HCT116 (cell line): ENCODE measurements around the gene FBXL14. TPM values are rescaled to one million over a fixed set of nuclear protein-coding genes. Genes with fewer than 3 reads are reported as not detected.

Experiments used
- ATAC-seq: fragments of 200-7000 bp; cut with Tn5 transposase; 2 replicates; pipeline ENCODE4 v1.9.1; 2020; ENCODE audit warnings: mild to moderate bottlenecking, moderate library complexity
- BruUV-seq: library from RNA; stranded (reverse); fragments of 400-500 nt; replicated peaks from 2 replicates; lab custom pipeline; 2021; lab: Mats Ljungman, UMichigan
- CTCF ChIA-PET: fragments of 300-600 bp; sonication (Branson Sonifier 250); formaldehyde crosslinking; loops from one replicate; lab custom pipeline; 2021; ENCODE audit warnings: antibody characterized with exemption; lab: Charles Lee
- POLR2A ChIA-PET: fragments of 300-600, 350-600 bp; sonication (Branson Sonifier 250); formaldehyde crosslinking; loops from one replicate; lab custom pipeline; 2021; ENCODE audit warnings: antibody characterized with exemption; lab: Charles Lee
- RAD21 ChIA-PET, 2 experiments: fragments of 300-600 bp; sonication (Branson Sonifier 250); formaldehyde crosslinking; loops; one replicate each; lab custom pipeline; 2023; ENCODE audit warnings: low total read pairs in 2 of 2; ENCODE audit not compliant: uncharacterized antibody in 2 of 2, unreplicated experiment in 2 of 2, low non-redundant PET in 1 of 2; lab: Charles Lee
- DNase-seq: peaks from one replicate; pipeline ENCODE4 v3.0.0-alpha.2; 2010; ENCODE audit warnings: low read depth, low spot score
- H2AFZ ChIP-seq: fragments of 200-600 bp; shearing (Covaris generic), sonication (generic); 2 replicates; pipeline ENCODE4 v1.6.1; 2017; ENCODE audit warnings: low read depth, mixed run types, mixed read lengths, antibody characterized with exemption, low read length; ENCODE audit not compliant: poor library complexity, severe bottlenecking
- H3K27ac ChIP-seq: 2 replicates; pipeline ENCODE4 v1.5.1; 2012; ENCODE audit warnings: low read depth, low read length
- H3K27me3 ChIP-seq: fragments of 200-600 bp; sonication (generic); 2 replicates; pipeline ENCODE4 v1.6.1; 2016; ENCODE audit warnings: mixed run types, low read length, mixed read lengths; ENCODE audit not compliant: insufficient read depth
- H3K36me3 ChIP-seq, 2 experiments: fragments of 200-500 bp in 1 of 2; fragments of 200-600 bp in 1 of 2; sonication (Bioruptor generic) in 1 of 2; sonication (generic) in 1 of 2; 2 replicates each; pipeline versions ENCODE4 v1.5.1 to v1.6.1; 2014 to 2016; ENCODE audit warnings: low read length in 2 of 2, inconsistent platforms in 1 of 2, mixed read lengths in 1 of 2, mixed run types in 1 of 2; ENCODE audit not compliant: insufficient read depth in 2 of 2, control insufficient read depth in 1 of 2
- H3K4me1 ChIP-seq, 2 experiments: fragments of 200-600 bp in 1 of 2; sonication (generic) in 1 of 2; 2 replicates each; pipeline versions ENCODE4 v1.5.1 to v1.6.1; 2012 to 2017; ENCODE audit warnings: low read length in 2 of 2, inconsistent platforms in 1 of 2, mild to moderate bottlenecking in 1 of 2, mixed read lengths in 1 of 2, mixed run types in 1 of 2, moderate library complexity in 1 of 2; ENCODE audit not compliant: insufficient read depth in 2 of 2, control insufficient read depth in 1 of 2
- H3K4me2 ChIP-seq: fragments of 200-600 bp; sonication (generic); 2 replicates; pipeline ENCODE4 v1.6.1; 2017; ENCODE audit warnings: mixed run types, low read length, mixed read lengths
- H3K4me3 ChIP-seq, 2 experiments: fragments of 200-600 bp in 1 of 2; sonication (generic) in 1 of 2; replicated peaks in 1 of 2; 2 replicates each; pipeline ENCODE4 v1.5.1; 2011 to 2016; ENCODE audit warnings: low read length in 2 of 2, control low read depth in 1 of 2, low read depth in 1 of 2, mild to moderate bottlenecking in 1 of 2, mixed read lengths in 1 of 2, mixed run types in 1 of 2
- H3K79me2 ChIP-seq: fragments of 200-600 bp; sonication (generic); 2 replicates; pipeline ENCODE4 v1.6.1; 2017; ENCODE audit warnings: mild to moderate bottlenecking, mixed run types, low read length, moderate library complexity, mixed read lengths; ENCODE audit not compliant: insufficient read depth
- H3K9ac ChIP-seq: fragments of 200-600 bp; sonication (generic); 2 replicates; pipeline ENCODE4 v1.6.1; 2016; ENCODE audit warnings: low read length, mixed read lengths
- H3K9me2 ChIP-seq: fragments of 200-600 bp; sonication (generic), shearing (Covaris generic); 2 replicates; pipeline ENCODE4 v1.6.1; 2017; ENCODE audit warnings: mixed run types, mild to moderate bottlenecking, moderate library complexity; ENCODE audit not compliant: insufficient read depth
- H3K9me3 ChIP-seq, 2 experiments: fragments of 200-500 bp in 1 of 2; fragments of 200-600 bp in 1 of 2; sonication (Bioruptor generic) in 1 of 2; sonication (generic) in 1 of 2; 2 replicates each; pipeline ENCODE4 v1.6.1; 2014 to 2017; ENCODE audit warnings: low read length in 2 of 2, mixed read lengths in 2 of 2, inconsistent platforms in 1 of 2, low read depth in 1 of 2, mild to moderate bottlenecking in 1 of 2, mixed run types in 1 of 2, moderate library complexity in 1 of 2; ENCODE audit not compliant: control insufficient read depth in 1 of 2, insufficient read depth in 1 of 2
- H4K20me1 ChIP-seq: fragments of 200-600 bp; sonication (generic), shearing (Covaris generic); 2 replicates; pipeline ENCODE4 v1.6.1; 2017; ENCODE audit warnings: mixed run types, mild to moderate bottlenecking, moderate library complexity; ENCODE audit not compliant: insufficient read depth
- CBX3 ChIP-seq: IDR thresholded peaks from 2 replicates; pipeline ENCODE4 v1.6.1; 2012; ENCODE audit warnings: low read depth
- CEBPB ChIP-seq: IDR thresholded peaks from 2 replicates; pipeline ENCODE4 v1.6.1; 2012; ENCODE audit warnings: low read depth
- EGR1 ChIP-seq: IDR thresholded peaks from 2 replicates; pipeline ENCODE4 v1.6.1; 2012; ENCODE audit warnings: low read depth
- ELF1 ChIP-seq: IDR thresholded peaks from 2 replicates; pipeline ENCODE4 v1.6.1; 2012; ENCODE audit warnings: low read depth, borderline replicate concordance
- EZH2 ChIP-seq: fragments of 200-600 bp; sonication (generic); IDR thresholded peaks from 2 replicates; pipeline ENCODE4 v1.6.1; 2017; ENCODE audit warnings: antibody characterized with exemption, mixed run types
- FOSL1 ChIP-seq: IDR thresholded peaks from 2 replicates; pipeline ENCODE4 v1.6.1; 2012; ENCODE audit warnings: low read depth
- JUND ChIP-seq: IDR thresholded peaks from 2 replicates; pipeline ENCODE4 v1.6.1; 2012
- POLR2A ChIP-seq: IDR thresholded peaks from 2 replicates; pipeline ENCODE4 v1.7.0; 2011; ENCODE audit warnings: borderline replicate concordance; ENCODE audit not compliant: insufficient read depth, insufficient read length; ENCODE audit errors: extremely low read depth
- RAD21 ChIP-seq: IDR thresholded peaks from 2 replicates; pipeline ENCODE4 v1.6.1; 2012; ENCODE audit warnings: low read depth, mild to moderate bottlenecking
- SIN3A ChIP-seq: IDR thresholded peaks from 2 replicates; pipeline ENCODE4 v1.6.1; 2012; ENCODE audit warnings: low read depth
- SP1 ChIP-seq: IDR thresholded peaks from 2 replicates; pipeline ENCODE4 v1.6.1; 2012; ENCODE audit warnings: low read depth
- SRF ChIP-seq: IDR thresholded peaks from 2 replicates; pipeline ENCODE4 v1.6.1; 2012; ENCODE audit warnings: low read depth
- TCF7L2 ChIP-seq: IDR thresholded peaks from 2 replicates; pipeline ENCODE4 v1.7.0; 2011; ENCODE audit warnings: borderline replicate concordance, inconsistent platforms; ENCODE audit not compliant: insufficient read depth, insufficient read length; ENCODE audit errors: extremely low read depth
- YY1 ChIP-seq: IDR thresholded peaks from 2 replicates; pipeline ENCODE4 v1.6.1; 2011; ENCODE audit warnings: low read length, low read depth, moderate library complexity, mild to moderate bottlenecking; ENCODE audit not compliant: insufficient replicate concordance; ENCODE audit errors: extremely low read depth
- ZFX ChIP-seq: fragments of 450-650 bp; IDR thresholded peaks from 2 replicates; pipeline ENCODE4 v1.6.1; 2017
- ZNF274 ChIP-seq: fragments of 200-500 bp; sonication (Bioruptor generic); IDR thresholded peaks from 2 replicates; pipeline ENCODE4 v1.6.1; 2014; ENCODE audit warnings: mild to moderate bottlenecking, low read depth, low read length, inconsistent platforms
- intact Hi-C: fragments of 100-400 bp; cut with micrococcal nuclease; formaldehyde crosslinking; loops from 2 replicates; pipeline ENCODE4 v1.10.0; 2022
- total RNA-seq: library from RNA; stranded (reverse); gene quantifications from one replicate; pipeline ENCODE4 v1.2.1, GENCODE V29; 2021; ENCODE audit not compliant: unreplicated experiment
- TF ChIP-seq, protein P1 (sequence below), 3 experiments: fragments of 200-600 bp in 1 of 3; sonication (generic) in 1 of 3; IDR thresholded peaks in 2 of 3; conservative IDR thresholded peaks in 1 of 3; 2 replicates each; pipeline ENCODE4 v1.5.1; 2012 to 2017; ENCODE audit warnings: low read depth in 2 of 3, low read length in 2 of 3, antibody characterized with exemption in 1 of 3, borderline replicate concordance in 1 of 3, control low read depth in 1 of 3, mild to moderate bottlenecking in 1 of 3, mixed read lengths in 1 of 3, mixed run types in 1 of 3, moderate library complexity in 1 of 3; ENCODE audit not compliant: insufficient read depth in 1 of 3
- TF ChIP-seq, protein P2 (sequence below): IDR thresholded peaks from 2 replicates; pipeline ENCODE4 v1.6.1; 2012; ENCODE audit warnings: low read depth
- TF ChIP-seq, protein P3 (sequence below): IDR thresholded peaks from 2 replicates; pipeline ENCODE4 v1.6.1; 2012

Gene FBXL14
- total RNA-seq, 1 experiment from 2014 or later: 19.0 TPM

DNA sequence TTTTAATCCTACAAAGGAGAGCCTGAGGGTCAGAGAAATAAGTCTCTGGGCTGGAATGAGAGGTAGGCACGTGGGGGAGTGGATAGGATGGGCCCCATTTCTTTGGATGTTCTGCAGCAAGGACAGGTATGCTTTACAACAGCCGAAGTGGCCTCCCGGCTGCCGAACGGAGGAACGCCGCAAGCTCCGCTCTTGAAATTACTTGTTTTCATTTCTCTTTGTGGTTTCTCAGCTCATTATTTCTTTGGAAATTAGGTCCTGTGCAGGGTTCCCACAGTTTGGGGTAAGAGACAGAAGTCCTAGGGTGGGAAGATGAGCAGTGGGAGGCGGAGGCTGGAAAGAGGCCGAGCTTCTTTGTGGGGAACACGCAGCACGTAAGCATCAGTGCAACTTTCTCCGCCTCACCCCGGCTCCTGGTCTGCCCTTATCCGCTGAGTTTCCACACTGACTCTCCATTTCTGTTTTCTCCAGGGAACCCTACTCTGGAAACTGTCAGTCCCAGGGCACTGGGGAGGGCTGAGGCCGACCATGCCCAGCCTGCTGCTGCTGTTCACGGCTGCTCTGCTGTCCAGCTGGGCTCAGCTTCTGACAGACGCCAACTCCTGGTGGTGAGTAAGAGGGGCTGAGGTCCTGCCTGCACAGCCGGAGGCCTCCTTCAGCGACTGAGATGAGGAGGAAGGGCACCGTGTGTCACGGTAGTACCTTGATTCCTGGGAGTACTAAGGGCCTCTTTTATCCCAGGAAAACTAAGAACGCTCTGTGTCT is 36.6 kb upstream of the FBXL14 start:
- Histone ChIP-seq H3K27ac (no peak overlapping the region), H3K79me2 (no peaks in the 10 kb centered on the region), H4K20me1 (no peaks in the 10 kb centered on the region), H3K9ac (no peak overlapping the region), H3K36me3 (no peaks in the 10 kb centered on the region), H3K9me2 (no peaks in the 10 kb centered on the region), H3K27me3 (0 out of 2 replicates have a peak, but pooled peaks cover 6% of the 10 kb centered on the region), H3K4me3 (peak overlapping the region in 1 of 2 experiments; percentile 59; a peak in 2 of 4 replicates), H3K4me2 (peak overlapping the region; percentile 96)
- BruUV-seq: no TSS peak
- no peak for ATAC-seq
- ChIA-PET RAD21 (no interaction called here), CTCF (interaction anchor here (1.1 to 2.3 kb wide), 2 partner anchors 160 to 513 kb away, joined by 5 to 14 read pairs; no protein-coding TSS in a partner anchor)
- intact Hi-C loops: loop anchor here (1.0 to 10.0 kb wide), 2 partner anchors 309 to 954 kb away; no protein-coding TSS in a partner anchor
- TF ChIP-seq JUND (no peak), EGR1 (no peak), TCF7L2 (no peak), SIN3A (no peak), POLR2A (no peak), EZH2 (no peak), ZFX (no peak), CBX3 (no peak), RAD21 (no peak), SRF (no peak), FOSL1 (no peak), SP1 (no peak), ZNF274 (no peak), CEBPB (no peak), YY1 (no peak), ELF1 (no peak)
- TF ChIP-seq, protein P1, sequence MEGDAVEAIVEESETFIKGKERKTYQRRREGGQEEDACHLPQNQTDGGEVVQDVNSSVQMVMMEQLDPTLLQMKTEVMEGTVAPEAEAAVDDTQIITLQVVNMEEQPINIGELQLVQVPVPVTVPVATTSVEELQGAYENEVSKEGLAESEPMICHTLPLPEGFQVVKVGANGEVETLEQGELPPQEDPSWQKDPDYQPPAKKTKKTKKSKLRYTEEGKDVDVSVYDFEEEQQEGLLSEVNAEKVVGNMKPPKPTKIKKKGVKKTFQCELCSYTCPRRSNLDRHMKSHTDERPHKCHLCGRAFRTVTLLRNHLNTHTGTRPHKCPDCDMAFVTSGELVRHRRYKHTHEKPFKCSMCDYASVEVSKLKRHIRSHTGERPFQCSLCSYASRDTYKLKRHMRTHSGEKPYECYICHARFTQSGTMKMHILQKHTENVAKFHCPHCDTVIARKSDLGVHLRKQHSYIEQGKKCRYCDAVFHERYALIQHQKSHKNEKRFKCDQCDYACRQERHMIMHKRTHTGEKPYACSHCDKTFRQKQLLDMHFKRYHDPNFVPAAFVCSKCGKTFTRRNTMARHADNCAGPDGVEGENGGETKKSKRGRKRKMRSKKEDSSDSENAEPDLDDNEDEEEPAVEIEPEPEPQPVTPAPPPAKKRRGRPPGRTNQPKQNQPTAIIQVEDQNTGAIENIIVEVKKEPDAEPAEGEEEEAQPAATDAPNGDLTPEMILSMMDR (IDR thresholded peaks at IDR 0.05 in 2 of 3, conservative IDR thresholded peaks at IDR 0.05 in 1 of 3; ENCODE audit: borderline replicate concordance in 1 of 3, insufficient read depth in 1 of 3, low read depth in 2 of 3, low read length in 2 of 3): no peak
- TF ChIP-seq, protein P2, sequence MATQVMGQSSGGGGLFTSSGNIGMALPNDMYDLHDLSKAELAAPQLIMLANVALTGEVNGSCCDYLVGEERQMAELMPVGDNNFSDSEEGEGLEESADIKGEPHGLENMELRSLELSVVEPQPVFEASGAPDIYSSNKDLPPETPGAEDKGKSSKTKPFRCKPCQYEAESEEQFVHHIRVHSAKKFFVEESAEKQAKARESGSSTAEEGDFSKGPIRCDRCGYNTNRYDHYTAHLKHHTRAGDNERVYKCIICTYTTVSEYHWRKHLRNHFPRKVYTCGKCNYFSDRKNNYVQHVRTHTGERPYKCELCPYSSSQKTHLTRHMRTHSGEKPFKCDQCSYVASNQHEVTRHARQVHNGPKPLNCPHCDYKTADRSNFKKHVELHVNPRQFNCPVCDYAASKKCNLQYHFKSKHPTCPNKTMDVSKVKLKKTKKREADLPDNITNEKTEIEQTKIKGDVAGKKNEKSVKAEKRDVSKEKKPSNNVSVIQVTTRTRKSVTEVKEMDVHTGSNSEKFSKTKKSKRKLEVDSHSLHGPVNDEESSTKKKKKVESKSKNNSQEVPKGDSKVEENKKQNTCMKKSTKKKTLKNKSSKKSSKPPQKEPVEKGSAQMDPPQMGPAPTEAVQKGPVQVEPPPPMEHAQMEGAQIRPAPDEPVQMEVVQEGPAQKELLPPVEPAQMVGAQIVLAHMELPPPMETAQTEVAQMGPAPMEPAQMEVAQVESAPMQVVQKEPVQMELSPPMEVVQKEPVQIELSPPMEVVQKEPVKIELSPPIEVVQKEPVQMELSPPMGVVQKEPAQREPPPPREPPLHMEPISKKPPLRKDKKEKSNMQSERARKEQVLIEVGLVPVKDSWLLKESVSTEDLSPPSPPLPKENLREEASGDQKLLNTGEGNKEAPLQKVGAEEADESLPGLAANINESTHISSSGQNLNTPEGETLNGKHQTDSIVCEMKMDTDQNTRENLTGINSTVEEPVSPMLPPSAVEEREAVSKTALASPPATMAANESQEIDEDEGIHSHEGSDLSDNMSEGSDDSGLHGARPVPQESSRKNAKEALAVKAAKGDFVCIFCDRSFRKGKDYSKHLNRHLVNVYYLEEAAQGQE: no peak
- TF ChIP-seq, protein P3, sequence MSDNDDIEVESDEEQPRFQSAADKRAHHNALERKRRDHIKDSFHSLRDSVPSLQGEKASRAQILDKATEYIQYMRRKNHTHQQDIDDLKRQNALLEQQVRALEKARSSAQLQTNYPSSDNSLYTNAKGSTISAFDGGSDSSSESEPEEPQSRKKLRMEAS: no peak
- TF ChIP-seq, all 23 proteins: peak for 0
- Histone ChIP-seq H3K4me1 (peaks cover 3 to 22% of the 10 kb centered on the region in 2 experiments; a peak in 3 of 4 replicates), H2AFZ (peak overlapping the region; percentile 49), H3K9me3 (no peaks in the 10 kb centered on the region)
- POLR2A ChIA-PET: no interaction called here
- no peak for DNase-seq
